NB4 (cell line): ENCODE measurements around the gene SLC18A2.

ENCODE experiments used
- MYC ChIP-seq: IDR thresholded peaks from 2 replicates; pipeline ENCODE4 v1.6.1; 2011; ENCODE audit warnings: low read depth, low read length
- POLR2A ChIP-seq: IDR thresholded peaks from 2 replicates; pipeline ENCODE4 v1.6.1; 2011; ENCODE audit warnings: mild to moderate bottlenecking; ENCODE audit not compliant: insufficient read length; ENCODE audit errors: extremely low read depth
- TF ChIP-seq, protein P1 (sequence below): IDR thresholded peaks from one replicate; pipeline ENCODE4 v1.5.1; 2012; ENCODE audit warnings: low read depth, low read length
- TF ChIP-seq, protein P2 (sequence below): IDR thresholded peaks from 2 replicates; pipeline ENCODE4 v1.6.1; 2011; ENCODE audit warnings: low read depth, low read length

GRCh38 chr10:117266400-117266799 is 25.5 kb downstream of the SLC18A2 start:
- TF ChIP-seq POLR2A, result no peak
- TF ChIP-seq, protein P1, sequence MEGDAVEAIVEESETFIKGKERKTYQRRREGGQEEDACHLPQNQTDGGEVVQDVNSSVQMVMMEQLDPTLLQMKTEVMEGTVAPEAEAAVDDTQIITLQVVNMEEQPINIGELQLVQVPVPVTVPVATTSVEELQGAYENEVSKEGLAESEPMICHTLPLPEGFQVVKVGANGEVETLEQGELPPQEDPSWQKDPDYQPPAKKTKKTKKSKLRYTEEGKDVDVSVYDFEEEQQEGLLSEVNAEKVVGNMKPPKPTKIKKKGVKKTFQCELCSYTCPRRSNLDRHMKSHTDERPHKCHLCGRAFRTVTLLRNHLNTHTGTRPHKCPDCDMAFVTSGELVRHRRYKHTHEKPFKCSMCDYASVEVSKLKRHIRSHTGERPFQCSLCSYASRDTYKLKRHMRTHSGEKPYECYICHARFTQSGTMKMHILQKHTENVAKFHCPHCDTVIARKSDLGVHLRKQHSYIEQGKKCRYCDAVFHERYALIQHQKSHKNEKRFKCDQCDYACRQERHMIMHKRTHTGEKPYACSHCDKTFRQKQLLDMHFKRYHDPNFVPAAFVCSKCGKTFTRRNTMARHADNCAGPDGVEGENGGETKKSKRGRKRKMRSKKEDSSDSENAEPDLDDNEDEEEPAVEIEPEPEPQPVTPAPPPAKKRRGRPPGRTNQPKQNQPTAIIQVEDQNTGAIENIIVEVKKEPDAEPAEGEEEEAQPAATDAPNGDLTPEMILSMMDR, result no peak
- no peak for TF ChIP-seq MYC
- TF ChIP-seq, protein P2, sequence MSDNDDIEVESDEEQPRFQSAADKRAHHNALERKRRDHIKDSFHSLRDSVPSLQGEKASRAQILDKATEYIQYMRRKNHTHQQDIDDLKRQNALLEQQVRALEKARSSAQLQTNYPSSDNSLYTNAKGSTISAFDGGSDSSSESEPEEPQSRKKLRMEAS, result no peak
